T-helper 17 cell (primary cell): ENCODE measurements around the gene DLG2. TPM values are rescaled to one million over a fixed set of nuclear protein-coding genes. Genes with fewer than 3 reads are reported as not detected.
A peak's percentile ranks its signal among the peaks of the same experiment; 100 is the strongest.

Experiments
- ATAC-seq: fragments of 150-1000 bp; cut with Tn5 transposase; 2 replicates; pipeline ENCODE4 v1.10.0; 2021; ENCODE audit warnings: mild to moderate bottlenecking, moderate library complexity
- DNase-seq, 3 donors: peaks; one replicate each; pipeline versions ENCODE4 v3.0.0 to v3.0.0-alpha.2; 2020 to 2021
- H3K9me3 ChIP-seq: one replicate; pipeline ENCODE4 v1.7.0; 2013; ENCODE audit warnings: low read length, mild to moderate bottlenecking; ENCODE audit not compliant: control insufficient read depth, poor library complexity, severe bottlenecking
- H3K27ac Mint-ChIP-seq: one replicate; pipeline ENCODE4 v1.8.0; 2022; ENCODE audit warnings: mild to moderate bottlenecking, moderate library complexity, mixed read lengths
- H3K27me3 Mint-ChIP-seq: one replicate; pipeline ENCODE4 v1.8.0; 2022; ENCODE audit warnings: mixed read lengths
- H3K36me3 Mint-ChIP-seq: one replicate; pipeline ENCODE4 v1.8.0; 2022; ENCODE audit warnings: low read depth, mixed read lengths
- H3K4me1 Mint-ChIP-seq: one replicate; pipeline ENCODE4 v1.8.0; 2022; ENCODE audit warnings: mild to moderate bottlenecking, mixed read lengths
- H3K4me3 Mint-ChIP-seq: one replicate; pipeline ENCODE4 v1.8.0; 2022; ENCODE audit warnings: mild to moderate bottlenecking, moderate library complexity, mixed read lengths
- total RNA-seq, 4 donors: library from RNA in 2 of 4; stranded (reverse) in 2 of 4; gene quantifications; one replicate each; pipeline ENCODE4 v1.2.3 and lab custom pipeline; 2022 to 2026

DLG2 gene
- total RNA-seq, 2 donors from 2014 or later, result 1.0 to 2.2 TPM

- Mint-ChIP-seq H3K27ac (no peak overlapping the region), H3K4me1 (no peaks in the 10 kb centered on the region), H3K4me3 (no peak overlapping the region), H3K36me3 (peaks cover under 1% of the 10 kb centered on the region), H3K27me3 (peaks cover 11% of the 10 kb centered on the region)
- DNase-seq (no peak), ATAC-seq (no peak)
- H3K9me3 ChIP-seq, result no peaks in the 10 kb centered on the region
Measured at GRCh38 chr11:83845797-83846196, 1781.3 kb downstream of the DLG2 start.

- no peak for ATAC-seq
Measured at GRCh38 chr11:83840326-83840725, 1786.8 kb downstream of the DLG2 start.

GRCh38 chr11:83836883-83837654, 1790.1 kb downstream of the DLG2 start:
- no peak for ATAC-seq
- no peaks in the 10 kb centered on the region for H3K4me1 Mint-ChIP-seq
- no peaks in the 10 kb centered on the region for H3K9me3 ChIP-seq
- no peak overlapping the region for H3K4me3 Mint-ChIP-seq
- H3K27ac Mint-ChIP-seq, result no peak overlapping the region
- peaks cover 3% of the 10 kb centered on the region for H3K36me3 Mint-ChIP-seq
- DNase-seq, result no peak
- peaks cover 35% of the 10 kb centered on the region for H3K27me3 Mint-ChIP-seq

More at GRCh38 chr11:83840326-83840725, 1786.8 kb downstream of the DLG2 start:
- H3K27ac Mint-ChIP-seq, result no peak overlapping the region
- H3K36me3 Mint-ChIP-seq, result peaks cover 2% of the 10 kb centered on the region
- peaks cover 23% of the 10 kb centered on the region for H3K27me3 Mint-ChIP-seq
- H3K4me1 Mint-ChIP-seq, result no peaks in the 10 kb centered on the region
- DNase-seq, result no peak
- no peaks in the 10 kb centered on the region for H3K9me3 ChIP-seq
- no peak overlapping the region for H3K4me3 Mint-ChIP-seq

- peaks cover 3% of the 10 kb centered on the region for H3K36me3 Mint-ChIP-seq
- no peak overlapping the region for H3K27ac Mint-ChIP-seq
- H3K27me3 Mint-ChIP-seq, result peaks cover 38% of the 10 kb centered on the region
- H3K9me3 ChIP-seq, result no peaks in the 10 kb centered on the region
- ATAC-seq, result no peak
- H3K4me1 Mint-ChIP-seq, result no peaks in the 10 kb centered on the region
- no peak overlapping the region for H3K4me3 Mint-ChIP-seq
- DNase-seq, result no peak
Measured at GRCh38 chr11:83836065-83836464, 1791.1 kb downstream of the DLG2 start.

GRCh38 chr11:83835423-83835822, 1791.7 kb downstream of the DLG2 start:
- Mint-ChIP-seq H3K36me3 (peaks cover 2% of the 10 kb centered on the region), H3K27ac (no peak overlapping the region), H3K4me3 (no peak overlapping the region), H3K4me1 (no peaks in the 10 kb centered on the region), H3K27me3 (peaks cover 39% of the 10 kb centered on the region)
- DNase-seq, result no peak
- no peak for ATAC-seq
- H3K9me3 ChIP-seq, result no peaks in the 10 kb centered on the region

- H3K27ac Mint-ChIP-seq, result no peak overlapping the region
- H3K4me3 Mint-ChIP-seq, result no peak overlapping the region
- ATAC-seq (no peak), DNase-seq (no peak)
- H3K27me3 Mint-ChIP-seq, result peaks cover 37% of the 10 kb centered on the region
- no peaks in the 10 kb centered on the region for H3K9me3 ChIP-seq
- peaks cover 2% of the 10 kb centered on the region for H3K36me3 Mint-ChIP-seq
- peaks cover 3% of the 10 kb centered on the region for H3K4me1 Mint-ChIP-seq
Measured at GRCh38 chr11:83831929-83832328, 1795.2 kb downstream of the DLG2 start.

- H3K27ac Mint-ChIP-seq, result no peak overlapping the region
- H3K4me3 Mint-ChIP-seq, result no peak overlapping the region
- H3K27me3 Mint-ChIP-seq, result peaks cover 32% of the 10 kb centered on the region
- H3K36me3 Mint-ChIP-seq, result no peaks in the 10 kb centered on the region
- no peak for DNase-seq
- ATAC-seq, result peak; percentile 41
- H3K9me3 ChIP-seq, result no peaks in the 10 kb centered on the region
- peaks cover 3% of the 10 kb centered on the region for H3K4me1 Mint-ChIP-seq
Measured at GRCh38 chr11:83827940-83828554, 1799.1 kb downstream of the DLG2 start.

GRCh38 chr11:83827520-83827919, 1799.6 kb downstream of the DLG2 start:
- Mint-ChIP-seq H3K27ac (no peak overlapping the region), H3K4me1 (peaks cover 3% of the 10 kb centered on the region), H3K27me3 (peaks cover 31% of the 10 kb centered on the region), H3K4me3 (no peak overlapping the region), H3K36me3 (no peaks in the 10 kb centered on the region)
- no peak for ATAC-seq
- DNase-seq, result no peak
- H3K9me3 ChIP-seq, result no peaks in the 10 kb centered on the region

- DNase-seq (no peak), ATAC-seq (no peak)
- Mint-ChIP-seq H3K4me1 (peaks cover 3% of the 10 kb centered on the region), H3K36me3 (no peaks in the 10 kb centered on the region), H3K27ac (no peak overlapping the region), H3K27me3 (peaks cover 37% of the 10 kb centered on the region), H3K4me3 (no peak overlapping the region)
- H3K9me3 ChIP-seq, result no peaks in the 10 kb centered on the region
Measured at GRCh38 chr11:83826078-83826477, 1801.1 kb downstream of the DLG2 start.

GRCh38 chr11:83823461-83824025, 1803.6 kb downstream of the DLG2 start:
- Mint-ChIP-seq H3K36me3 (no peaks in the 10 kb centered on the region), H3K27me3 (peaks cover 32% of the 10 kb centered on the region), H3K27ac (no peak overlapping the region), H3K4me1 (peaks cover 3% of the 10 kb centered on the region), H3K4me3 (no peak overlapping the region)
- H3K9me3 ChIP-seq, result no peaks in the 10 kb centered on the region
- no peak for DNase-seq
- no peak for ATAC-seq

- Mint-ChIP-seq H3K4me1 (no peaks in the 10 kb centered on the region), H3K36me3 (peaks cover 2% of the 10 kb centered on the region), H3K27me3 (peaks cover 29% of the 10 kb centered on the region), H3K27ac (no peak overlapping the region), H3K4me3 (no peak overlapping the region)
- no peak for ATAC-seq
- DNase-seq, result no peak
- no peaks in the 10 kb centered on the region for H3K9me3 ChIP-seq
Measured at GRCh38 chr11:83819931-83820549, 1807.1 kb downstream of the DLG2 start.

GRCh38 chr11:83818349-83818748, 1808.8 kb downstream of the DLG2 start:
- no peaks in the 10 kb centered on the region for H3K9me3 ChIP-seq
- Mint-ChIP-seq H3K36me3 (peaks cover 2% of the 10 kb centered on the region), H3K27ac (no peak overlapping the region), H3K27me3 (peaks cover 42% of the 10 kb centered on the region), H3K4me1 (no peaks in the 10 kb centered on the region), H3K4me3 (no peak overlapping the region)
- DNase-seq, result no peak
- no peak for ATAC-seq

GRCh38 chr11:83816572-83817187, 1810.5 kb downstream of the DLG2 start:
- peaks cover 2% of the 10 kb centered on the region for H3K36me3 Mint-ChIP-seq
- no peak for ATAC-seq
- H3K4me1 Mint-ChIP-seq, result no peaks in the 10 kb centered on the region
- H3K4me3 Mint-ChIP-seq, result no peak overlapping the region
- no peaks in the 10 kb centered on the region for H3K9me3 ChIP-seq
- DNase-seq, result no peak
- no peak overlapping the region for H3K27ac Mint-ChIP-seq
- peaks cover 42% of the 10 kb centered on the region for H3K27me3 Mint-ChIP-seq
